Activated CD4-positive, alpha-beta T cell treated with anti-CD3 and anti-CD28 coated beads, Interleukin-10, Interleukin-2, amounts not matched to agents 100 ng/mL and 50 ng/mL, durations not matched to agents 16 hours and 8 hours (primary cell): ENCODE measurements around the gene PRRC2B.

Experiments used
- DNase-seq: peaks from one replicate; pipeline ENCODE4 v3.0.0-alpha.2; 2020

The PRRC2B gene

DNA sequence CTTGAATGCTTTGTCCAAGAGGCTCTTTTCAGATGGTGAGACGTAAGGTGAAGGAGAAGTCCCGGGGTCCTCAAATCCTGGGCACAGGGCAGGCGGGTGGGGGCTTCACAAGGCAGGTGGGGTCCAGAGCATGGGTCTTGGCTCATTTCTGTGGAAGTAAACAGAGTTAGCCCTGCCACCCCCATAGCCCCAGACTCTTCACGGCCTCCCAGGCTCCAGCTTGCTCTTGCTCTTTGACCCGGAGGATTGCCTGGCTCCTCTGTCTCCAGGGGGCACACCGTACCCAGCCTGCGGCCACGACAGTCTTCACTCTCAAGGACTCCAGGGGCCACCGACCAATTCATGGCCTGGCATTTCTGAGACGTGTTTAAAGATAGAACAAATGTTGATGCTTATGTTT lies 80.0 kb downstream of the PRRC2B start:
- DNase-seq: no peak

DNA sequence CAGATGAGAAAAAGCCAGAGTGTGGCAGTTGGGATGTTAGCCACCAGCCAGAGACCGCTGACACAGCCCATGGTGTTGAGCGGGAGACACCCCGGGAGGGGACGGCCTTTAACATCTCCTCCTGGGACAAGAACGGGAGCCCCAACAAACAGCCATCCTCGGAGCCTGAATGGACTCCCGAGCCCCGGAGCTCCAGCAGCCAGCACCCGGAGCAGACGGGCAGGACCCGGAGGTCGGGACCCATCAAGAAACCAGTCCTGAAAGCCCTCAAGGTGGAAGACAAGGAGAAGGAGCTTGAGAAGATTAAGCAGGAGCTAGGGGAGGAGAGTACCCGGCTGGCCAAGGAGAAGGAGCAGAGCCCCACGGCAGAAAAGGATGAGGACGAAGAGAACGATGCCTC lies 80.8 kb downstream of the PRRC2B start:
- no peak for DNase-seq

DNA sequence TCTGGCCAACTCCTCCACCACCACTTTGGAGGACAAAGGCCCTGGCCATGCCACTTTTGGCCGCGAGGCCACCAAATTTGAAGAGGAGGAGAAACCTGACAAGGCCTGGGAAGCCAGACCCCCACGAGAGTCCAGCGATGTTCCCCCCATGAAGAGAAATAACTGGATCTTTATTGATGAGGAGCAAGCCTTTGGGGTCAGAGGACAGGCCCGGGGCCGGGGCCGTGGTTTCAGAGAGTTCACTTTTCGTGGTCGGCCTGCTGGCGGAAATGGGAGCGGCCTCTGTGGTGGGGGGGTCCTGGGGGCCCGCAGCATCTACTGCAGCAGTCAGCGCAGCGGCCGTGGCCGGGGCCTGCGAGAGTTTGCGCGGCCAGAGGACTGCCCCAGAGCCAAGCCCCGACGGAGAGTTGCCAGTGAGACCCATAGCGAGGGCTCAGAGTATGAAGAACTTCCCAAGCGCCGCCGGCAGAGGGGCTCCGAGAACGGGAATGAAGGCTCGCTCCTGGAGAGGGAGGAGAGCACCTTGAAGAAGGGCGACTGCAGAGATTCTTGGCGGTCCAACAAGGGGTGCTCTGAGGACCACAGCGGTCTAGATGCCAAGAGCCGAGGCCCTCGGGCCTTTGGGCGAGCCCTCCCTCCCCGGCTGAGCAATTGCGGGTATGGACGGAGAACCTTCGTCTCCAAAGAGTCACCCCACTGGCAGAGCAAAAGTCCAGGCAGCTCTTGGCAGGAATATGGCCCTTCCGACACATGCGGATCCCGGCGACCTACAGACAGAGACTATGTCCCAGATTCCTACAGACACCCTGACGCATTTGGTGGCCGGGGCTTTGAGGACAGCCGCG lies 81.4 kb downstream of the PRRC2B start:
- no peak for DNase-seq

DNA sequence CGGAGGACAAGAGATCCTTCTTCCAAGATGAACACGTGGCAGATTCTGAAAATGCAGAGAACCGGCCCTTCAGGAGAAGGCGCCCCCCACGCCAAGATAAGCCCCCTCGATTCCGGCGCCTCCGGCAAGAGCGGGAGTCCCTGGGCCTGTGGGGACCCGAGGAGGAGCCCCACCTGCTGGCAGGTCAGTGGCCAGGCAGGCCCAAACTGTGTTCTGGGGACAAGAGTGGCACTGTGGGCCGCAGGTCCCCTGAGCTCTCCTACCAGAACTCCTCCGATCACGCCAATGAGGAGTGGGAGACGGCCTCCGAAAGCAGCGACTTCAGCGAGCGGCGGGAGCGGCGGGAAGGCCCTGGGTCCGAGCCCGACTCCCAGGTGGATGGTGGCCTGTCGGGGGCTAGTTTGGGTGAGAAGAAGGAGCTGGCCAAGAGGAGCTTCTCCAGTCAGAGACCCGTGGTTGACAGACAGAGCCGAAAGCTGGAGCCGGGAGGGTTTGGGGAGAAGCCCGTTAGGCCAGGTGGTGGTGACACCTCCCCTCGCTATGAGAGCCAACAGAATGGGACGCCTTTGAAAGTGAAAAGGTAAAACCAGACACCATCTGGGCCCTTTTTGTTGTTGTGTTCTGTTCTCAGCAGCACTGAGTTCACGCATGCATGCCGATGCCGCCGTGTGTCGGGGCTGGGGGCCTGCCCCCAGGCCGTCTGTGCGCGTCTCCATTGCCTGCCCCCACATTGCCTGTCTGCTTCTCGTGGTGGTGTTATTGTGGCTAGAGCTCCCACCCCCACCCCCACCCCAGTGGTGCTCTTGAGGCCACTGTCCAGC lies 82.3 kb downstream of the PRRC2B start:
- no peak for DNase-seq

DNA sequence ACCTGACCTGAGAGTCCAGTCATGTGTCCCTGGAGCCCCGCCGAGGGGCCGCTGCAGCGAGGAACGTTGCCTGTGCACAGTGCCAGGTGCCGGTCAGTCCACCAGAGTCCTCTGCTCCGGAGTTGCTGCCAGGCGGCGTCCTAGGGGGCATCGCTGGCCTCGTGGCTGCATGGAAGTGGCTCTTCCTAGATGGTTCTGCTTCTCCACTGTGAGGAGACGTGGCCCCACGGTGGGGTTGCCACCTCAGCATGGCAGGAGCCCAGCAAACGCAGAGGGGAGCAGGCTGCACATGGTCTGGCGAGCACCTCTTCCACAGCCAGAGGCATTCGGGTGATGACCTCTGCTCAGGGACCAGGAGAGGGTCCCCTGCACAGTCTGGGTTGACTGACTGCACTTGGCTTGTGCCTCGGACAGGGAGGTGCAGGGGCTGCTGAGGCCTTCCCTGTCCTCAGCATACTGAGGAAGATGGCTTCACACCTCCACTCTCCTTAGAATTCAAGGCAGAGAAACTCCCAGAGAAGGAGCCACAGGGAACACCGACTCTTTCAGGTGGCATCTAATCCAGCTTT lies 83.0 kb downstream of the PRRC2B start:
- DNase-seq: no peak

DNA sequence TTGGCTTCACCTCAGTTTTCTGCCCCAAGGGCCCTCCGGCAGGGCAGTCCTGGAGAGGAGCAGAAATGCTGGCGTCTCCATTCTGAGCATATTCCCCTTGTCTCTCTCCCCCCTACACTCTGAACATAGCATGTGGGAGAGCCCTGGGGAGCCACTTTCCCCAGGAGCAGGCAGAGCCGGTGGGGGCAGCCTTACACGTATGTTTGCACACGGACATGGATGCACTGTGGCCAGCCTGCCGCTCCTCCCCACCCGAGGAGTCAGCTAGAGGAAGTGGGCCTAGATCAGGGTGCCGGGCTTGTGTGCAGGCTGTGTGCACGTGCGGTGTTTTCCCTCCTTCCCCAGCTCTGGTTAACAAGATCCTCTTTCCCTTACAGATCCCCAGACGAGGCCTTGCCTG lies 83.5 kb downstream of the PRRC2B start:
- no peak for DNase-seq

DNA sequence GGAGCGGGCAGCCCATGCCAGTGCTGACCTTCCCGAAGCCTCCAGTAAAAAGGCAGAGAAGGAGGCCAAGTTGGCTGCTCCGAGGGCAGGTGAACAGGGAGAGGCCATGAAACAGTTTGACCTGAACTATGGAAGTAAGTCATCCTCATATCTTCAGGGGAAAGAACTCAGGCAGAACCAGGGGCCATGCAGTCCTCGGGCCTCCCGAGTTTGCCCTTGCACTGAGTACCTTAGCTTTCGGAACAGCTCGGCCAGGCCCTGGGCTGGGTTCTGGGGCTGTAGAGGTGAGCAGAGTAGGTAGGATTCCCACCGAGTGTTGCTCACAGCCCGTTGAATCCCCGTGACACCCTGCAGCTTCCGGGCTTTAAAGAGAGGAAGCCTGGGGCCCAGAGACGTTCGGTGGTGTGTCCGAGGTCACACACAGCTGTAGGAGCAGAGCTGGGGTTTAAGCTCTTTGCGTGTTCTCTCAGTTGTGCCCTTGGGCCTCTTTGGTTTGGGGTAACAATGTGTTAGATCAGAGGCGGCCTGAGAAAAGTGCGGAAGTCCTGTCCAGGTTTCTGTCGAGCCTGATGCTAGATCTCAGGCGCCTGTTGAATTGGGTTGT lies 84.0 kb downstream of the PRRC2B start:
- no peak for DNase-seq

DNA sequence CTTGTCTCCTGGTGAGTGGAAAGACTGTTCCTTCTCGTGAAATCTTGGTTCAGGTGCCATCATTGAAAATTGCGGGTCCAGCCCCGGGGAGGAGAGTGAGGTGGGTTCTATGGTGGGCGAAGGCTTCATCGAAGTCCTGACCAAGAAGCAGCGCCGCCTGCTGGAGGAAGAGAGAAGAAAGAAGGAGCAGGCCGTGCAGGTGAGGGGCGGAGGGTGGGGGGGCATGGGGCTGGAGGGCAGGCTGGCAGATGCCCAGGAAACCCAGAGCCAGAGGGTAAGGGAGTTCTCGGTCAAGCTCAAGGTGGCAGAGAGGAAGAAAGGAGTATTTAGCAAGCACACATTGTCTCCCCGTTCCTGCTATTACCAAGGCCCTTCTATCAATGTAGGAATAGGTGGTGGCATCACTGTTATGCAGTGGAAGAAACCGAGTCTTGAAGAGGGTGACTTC lies 84.6 kb downstream of the PRRC2B start:
- DNase-seq: peak; percentile 45

DNA sequence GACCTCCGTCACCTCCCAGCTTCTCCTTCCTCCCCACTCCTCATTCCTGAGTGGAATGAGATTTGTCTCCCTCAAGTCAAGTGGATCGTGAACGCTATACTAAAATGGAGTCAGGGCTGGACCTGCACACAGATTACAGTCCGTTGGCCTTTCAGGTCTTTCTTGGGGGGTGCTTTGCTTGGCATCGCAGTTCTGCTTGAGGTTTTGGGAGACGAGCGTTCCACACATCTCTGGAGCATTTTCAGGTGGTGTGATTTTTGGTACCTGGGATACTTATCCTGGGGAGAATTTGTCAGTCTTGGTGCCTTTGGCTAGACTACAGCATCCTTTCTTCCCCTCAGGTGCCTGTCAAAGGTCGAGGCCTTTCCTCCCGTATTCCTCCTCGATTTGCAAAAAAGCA lies 85.0 kb downstream of the PRRC2B start:
- DNase-seq: no peak

DNA sequence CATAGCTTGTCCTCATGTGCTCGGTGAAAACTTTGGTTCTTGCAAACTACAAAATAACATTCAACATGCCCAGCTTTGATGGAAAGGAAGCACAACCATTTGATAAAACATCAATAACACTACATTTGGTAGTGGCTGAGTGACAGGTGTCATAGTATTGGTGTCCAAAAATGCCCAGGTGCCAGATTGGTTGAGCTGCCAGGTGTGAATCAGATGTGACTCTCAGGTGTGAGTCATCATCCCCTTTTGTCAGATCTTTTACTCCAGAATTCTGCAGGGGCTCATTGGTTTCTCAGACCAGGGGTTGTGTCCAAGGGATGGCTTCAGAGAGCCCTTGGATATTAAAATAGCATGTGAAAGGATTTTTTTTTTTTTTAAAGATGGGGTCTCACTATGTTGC lies 86.4 kb downstream of the PRRC2B start:
- peak; percentile 23 for DNase-seq

DNA sequence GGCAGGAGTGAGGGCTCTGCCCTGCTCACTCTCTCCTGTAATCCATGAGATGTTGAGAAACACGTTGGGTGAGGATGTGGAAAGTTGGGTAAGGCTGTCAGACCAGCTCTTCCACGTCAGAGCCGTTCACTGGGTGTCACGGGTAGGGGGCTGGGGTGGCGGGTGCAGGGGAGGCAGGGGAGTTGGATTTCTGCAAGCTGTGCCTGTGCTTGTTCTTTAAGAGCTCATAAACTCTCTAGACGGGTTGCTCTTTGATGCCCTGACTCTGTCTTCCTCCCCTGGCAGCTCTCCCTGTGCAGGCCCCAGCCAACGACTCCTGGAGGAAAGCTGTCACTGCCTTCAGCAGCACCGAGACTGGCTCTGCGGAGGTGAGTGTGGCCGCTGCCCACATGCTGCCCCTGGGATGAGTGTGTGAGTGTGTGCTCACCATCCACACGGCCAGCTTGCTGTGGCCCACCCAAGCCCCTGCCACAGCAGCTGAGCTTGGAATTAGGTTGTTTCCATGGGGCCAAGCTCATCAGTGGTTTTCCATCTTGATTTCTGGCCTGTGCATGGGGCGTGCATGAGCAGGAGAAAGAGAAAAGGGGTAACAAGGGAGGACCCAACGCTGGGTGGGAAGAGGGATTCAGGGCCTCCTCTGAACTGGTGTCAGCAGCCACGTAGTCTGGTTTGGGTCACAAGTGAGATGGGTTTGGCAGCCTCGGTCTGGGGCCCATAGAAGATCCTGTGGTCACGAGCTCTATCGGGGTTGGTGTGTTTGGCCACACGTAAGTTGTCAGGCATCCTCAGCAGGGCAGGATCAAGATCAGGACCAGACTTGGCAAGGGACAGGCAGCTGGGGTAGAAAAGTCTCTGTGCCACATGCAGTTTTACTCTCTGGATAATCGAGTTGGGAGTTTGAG lies 87.8 kb downstream of the PRRC2B start:
- no peak for DNase-seq

DNA sequence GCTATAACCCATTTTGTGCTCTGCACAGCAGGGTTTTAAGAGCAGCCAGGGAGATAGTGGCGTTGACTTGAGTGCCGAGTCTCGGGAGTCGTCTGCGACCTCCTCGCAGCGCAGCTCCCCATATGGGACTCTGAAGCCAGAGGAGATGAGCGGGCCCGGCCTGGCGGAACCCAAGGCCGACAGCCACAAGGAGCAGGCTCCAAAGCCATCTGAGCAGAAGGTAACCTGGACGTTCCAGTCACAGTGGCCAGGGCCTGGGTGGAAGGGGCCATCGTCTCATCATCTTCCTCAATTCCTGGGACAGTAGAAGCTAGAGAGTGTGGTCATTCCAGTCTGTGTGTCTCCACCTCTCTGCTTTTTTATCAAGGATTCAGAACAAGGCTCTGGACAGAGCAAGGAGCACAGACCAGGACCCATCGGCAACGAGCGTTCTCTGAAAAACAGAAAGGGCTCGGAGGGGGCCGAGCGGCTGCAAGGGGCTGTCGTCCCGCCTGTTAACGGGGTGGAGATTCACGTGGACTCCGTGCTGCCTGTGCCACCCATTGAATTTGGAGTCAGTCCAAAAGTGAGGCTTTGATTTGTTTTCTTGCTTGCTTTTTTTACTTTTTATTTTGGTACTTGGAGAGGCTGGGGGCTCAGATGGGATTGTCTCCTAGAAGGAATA lies 88.6 kb downstream of the PRRC2B start:
- DNase-seq: no peak

DNA sequence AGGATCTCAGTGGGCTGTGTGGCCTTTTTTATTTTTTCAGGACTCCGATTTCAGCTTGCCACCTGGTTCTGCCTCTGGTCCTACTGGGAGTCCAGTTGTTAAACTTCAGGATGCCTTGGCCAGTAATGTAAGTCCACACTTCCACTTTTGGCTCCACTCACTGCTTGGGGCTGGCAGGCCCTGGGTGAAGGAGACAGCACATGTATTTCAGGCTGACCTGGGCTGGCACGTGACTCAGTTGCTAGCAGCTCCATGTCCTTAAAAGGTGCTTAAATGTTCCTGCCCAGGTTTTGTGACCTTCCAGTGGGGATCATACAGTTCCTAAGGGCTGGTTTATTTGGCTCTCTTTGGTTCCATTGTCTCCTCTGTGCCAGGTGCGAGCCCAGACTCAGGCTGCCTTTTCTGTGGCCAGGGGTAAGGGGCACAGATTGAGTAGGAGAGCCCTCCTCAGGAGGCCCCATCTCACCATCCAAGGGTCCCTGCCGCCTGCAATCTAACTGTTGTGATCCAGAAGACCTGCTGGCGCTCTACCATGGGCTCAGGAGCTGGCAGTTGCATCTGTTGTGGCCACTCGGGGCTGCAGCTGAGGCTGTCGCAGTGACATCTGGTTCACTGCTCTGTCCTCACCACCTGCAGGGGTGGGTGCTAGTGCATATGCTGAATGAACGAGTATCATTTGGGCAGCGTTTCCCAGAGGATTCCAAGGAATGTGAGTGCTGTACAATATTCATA lies 89.6 kb downstream of the PRRC2B start:
- no peak for DNase-seq

DNA sequence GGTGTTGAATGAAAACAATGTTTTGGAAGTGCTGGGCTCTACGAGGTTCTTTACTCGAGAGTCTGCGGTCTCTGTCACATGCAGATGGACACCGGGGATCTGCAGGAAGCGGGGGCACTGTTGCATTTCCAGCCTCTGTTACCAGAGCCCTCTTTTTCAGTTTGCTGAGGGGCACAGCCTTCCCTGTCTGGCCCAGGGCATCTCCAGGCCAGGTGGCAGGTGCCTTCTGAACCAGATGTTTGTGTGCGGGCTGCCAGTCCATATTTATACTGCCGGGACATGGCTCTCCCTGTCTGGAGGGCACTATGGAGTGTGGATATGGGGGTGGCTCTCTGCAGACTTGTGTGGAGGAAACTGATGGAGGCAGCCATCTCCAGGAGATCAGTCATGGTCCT lies 90.2 kb downstream of the PRRC2B start:
- DNase-seq: no peak

DNA sequence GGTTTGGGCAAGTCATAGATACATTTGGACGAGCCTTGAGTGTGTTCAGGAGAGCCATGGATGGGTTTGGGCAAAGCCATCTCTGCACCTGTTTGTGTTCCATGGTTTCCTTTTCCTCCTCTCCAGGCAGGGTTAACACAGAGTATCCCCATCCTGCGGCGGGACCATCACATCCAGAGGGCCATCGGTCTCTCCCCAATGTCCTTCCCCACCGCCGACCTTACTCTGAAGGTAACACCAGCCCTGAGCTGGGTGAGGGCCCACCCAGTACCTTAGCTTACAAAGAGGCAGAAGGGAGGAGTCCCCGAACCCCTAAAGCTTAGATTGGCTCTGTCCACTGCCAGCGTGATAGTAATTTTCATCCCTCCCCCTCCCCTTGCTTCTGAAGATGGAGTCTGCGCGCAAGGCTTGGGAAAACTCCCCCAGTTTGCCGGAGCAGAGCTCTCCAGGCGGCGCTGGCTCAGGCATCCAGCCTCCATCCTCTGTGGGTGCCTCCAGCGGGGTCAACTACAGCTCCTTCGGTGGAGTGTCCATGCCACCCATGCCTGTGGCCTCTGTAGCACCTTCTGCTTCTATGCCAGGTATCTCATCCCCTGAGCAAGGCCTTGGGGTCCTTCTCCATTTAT lies 90.8 kb downstream of the PRRC2B start:
- DNase-seq: no peak

DNA sequence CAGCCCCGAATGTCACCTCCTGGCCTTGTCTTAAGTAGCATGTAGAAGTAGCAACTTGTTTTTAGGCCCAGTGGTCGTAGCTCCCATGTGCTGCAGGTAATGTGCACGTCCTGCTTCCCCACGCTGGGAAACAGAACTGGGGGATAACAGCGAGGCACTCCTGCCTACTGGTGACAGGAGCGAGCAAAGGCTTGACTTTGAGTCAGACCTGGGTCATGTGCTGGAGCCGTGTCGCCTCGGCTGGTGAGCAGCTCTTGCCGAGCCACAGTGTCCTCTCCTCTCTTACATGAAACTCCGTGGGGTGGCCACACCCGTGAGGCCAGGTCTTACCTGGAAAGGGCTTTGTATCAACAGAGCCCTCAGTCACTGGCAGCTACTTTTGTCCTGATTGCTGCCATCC lies 91.3 kb downstream of the PRRC2B start:
- no peak for DNase-seq

DNA sequence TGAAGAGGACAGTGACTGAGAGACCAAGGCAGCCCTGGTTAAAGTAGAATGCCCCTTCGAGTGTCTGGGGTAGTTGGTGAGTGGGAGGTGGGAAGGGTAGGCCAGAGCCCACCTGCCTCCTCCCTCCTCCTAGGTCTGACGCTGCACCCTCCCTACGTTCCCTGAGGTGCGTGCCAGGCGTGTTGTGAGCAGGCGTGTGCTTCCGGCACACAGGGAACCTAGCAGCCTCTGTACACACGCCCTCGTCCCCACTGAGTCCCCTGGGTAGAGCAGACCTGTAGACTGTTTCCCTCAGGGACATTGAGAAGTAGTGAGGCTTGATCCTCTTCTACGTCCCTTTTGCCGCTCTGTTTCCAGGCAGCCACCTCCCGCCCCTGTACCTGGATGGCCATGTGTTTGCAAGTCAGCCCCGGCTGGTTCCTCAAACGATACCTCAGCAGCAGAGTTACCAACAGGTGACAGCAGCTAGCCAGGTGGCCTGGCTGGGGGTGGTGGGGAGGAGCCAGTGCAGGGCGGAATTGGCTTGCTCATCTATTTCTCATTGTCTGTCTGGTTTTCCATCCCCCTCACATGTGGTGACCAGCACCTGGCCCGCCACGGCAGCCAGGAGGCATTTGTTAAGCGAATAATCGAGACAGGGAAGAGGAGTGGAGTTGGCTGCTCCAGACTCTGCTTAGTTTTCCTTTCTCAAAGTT lies 92.0 kb downstream of the PRRC2B start:
- DNase-seq: no peak

DNA sequence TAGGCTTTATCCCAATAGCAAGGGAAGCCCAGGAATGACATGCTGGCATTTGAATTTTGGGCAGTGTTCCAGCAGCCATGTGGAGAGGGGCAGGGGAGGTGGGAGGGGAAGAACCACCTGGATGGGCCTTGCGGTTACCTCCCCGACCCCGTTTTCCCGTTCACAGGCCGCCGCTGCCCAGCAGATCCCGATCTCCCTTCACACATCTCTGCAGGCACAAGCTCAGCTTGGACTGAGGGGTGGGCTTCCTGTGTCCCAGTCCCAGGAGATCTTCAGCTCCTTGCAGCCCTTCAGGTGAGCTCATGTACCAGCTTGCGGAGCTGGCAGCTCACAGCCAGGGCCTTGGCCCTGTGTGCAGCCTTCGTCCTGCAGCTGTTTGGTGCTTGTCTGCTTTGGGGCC lies 93.1 kb downstream of the PRRC2B start:
- DNase-seq: no peak

DNA sequence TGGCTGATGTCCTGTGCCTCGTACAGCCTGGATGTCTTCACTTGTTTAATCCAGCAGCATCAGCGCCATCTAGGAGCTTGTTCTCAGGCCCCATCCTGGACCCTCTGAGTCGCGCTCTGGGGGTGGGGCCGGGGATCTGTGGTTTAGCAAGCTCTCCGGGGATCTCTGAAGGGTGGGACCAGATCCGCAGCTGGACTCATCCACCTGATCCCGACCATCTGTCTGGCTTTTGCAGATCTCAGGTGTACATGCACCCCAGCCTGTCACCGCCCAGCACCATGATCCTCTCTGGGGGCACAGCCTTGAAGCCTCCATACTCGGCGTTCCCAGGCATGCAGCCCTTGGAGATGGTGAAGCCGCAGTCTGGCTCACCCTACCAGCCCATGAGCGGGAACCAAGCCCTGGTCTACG lies 93.7 kb downstream of the PRRC2B start:
- DNase-seq: no peak

DNA sequence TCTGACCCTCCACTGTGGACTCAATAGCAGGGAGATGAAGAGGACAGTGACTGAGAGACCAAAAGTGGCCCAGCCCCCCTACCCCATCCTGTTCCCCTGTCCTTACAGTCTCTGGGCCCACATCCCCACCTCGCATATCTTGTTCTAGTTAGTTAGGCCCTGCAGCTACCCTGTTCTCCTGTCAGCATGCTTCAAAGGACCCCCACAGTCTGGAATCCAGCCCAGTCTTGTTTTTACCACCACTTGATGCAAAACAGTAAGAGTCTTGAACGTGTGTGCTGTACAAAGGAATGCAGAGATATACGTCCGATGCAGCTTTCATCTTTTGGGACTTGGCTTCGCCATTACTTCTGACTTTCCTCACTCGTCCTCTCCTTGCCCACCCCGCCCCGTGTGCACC lies 96.6 kb downstream of the PRRC2B start:
- DNase-seq: no peak
